ENCODE measurements around the gene ZFPM1.

DNA sequence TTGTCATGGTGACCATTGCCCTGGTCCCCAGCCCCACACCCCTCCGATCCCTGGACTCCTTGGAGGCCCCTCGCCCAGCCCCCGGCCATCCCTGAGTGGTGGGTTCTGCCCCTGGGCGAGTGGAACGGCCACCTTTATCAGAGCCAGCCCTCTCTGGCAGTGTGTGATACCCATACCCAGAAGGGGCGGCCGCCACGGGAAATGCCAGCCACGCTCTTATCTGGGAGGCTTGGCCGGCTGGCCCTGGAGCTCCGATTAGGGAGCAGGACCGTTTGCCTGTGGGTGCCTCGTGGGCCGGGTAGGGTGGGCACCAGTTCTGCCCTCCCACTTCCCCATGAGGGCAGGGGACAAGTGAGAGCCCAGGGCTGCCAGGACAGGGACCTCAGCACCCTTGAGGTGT, 58.8 kb downstream of the ZFPM1 start:
- TF ChIP-seq, protein P1, sequence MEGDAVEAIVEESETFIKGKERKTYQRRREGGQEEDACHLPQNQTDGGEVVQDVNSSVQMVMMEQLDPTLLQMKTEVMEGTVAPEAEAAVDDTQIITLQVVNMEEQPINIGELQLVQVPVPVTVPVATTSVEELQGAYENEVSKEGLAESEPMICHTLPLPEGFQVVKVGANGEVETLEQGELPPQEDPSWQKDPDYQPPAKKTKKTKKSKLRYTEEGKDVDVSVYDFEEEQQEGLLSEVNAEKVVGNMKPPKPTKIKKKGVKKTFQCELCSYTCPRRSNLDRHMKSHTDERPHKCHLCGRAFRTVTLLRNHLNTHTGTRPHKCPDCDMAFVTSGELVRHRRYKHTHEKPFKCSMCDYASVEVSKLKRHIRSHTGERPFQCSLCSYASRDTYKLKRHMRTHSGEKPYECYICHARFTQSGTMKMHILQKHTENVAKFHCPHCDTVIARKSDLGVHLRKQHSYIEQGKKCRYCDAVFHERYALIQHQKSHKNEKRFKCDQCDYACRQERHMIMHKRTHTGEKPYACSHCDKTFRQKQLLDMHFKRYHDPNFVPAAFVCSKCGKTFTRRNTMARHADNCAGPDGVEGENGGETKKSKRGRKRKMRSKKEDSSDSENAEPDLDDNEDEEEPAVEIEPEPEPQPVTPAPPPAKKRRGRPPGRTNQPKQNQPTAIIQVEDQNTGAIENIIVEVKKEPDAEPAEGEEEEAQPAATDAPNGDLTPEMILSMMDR (conservative IDR thresholded peaks at IDR 0.05; ENCODE audit: low read length): no peak
- TF ChIP-seq EZH2phosphoT487 (IDR thresholded peaks at IDR 0.05; ENCODE audit: borderline replicate concordance, low read depth, low read length): no peak

Measured in OCI-LY7 (cell line).